A204.1 (cell line): Measurements from ENCODE around the gene RAMP1.
"Not testable (repeated sequence)": the region's sequence is repeated elsewhere in the genome, so short reads cannot be mapped to it uniquely, and the experiment has no call there.

ENCODE experiments used
- FAIRE-seq: peaks from 2 replicates; lab custom pipeline; 2012; peaks lifted over from hg19 to GRCh38; lab: Jason Lieb, UNC

Gene RAMP1

GRCh38 chr2:237917696-237918374 is 58.4 kb downstream of the RAMP1 start:
- FAIRE-seq = no peak

- FAIRE-seq = no peak
These were observed 60.2 kb downstream of the RAMP1 start for GRCh38 chr2:237919593-237919992.

- no peak for FAIRE-seq
These were observed 61.2 kb downstream of the RAMP1 start for GRCh38 chr2:237920673-237921072.

GRCh38 chr2:237921967-237922492 is 62.6 kb downstream of the RAMP1 start:
- no peak for FAIRE-seq

GRCh38 chr2:237922641-237923361 is 63.4 kb downstream of the RAMP1 start:
- no peak for FAIRE-seq

- FAIRE-seq = no peak
These were observed 64.2 kb downstream of the RAMP1 start for GRCh38 chr2:237923481-237924163.

DNA sequence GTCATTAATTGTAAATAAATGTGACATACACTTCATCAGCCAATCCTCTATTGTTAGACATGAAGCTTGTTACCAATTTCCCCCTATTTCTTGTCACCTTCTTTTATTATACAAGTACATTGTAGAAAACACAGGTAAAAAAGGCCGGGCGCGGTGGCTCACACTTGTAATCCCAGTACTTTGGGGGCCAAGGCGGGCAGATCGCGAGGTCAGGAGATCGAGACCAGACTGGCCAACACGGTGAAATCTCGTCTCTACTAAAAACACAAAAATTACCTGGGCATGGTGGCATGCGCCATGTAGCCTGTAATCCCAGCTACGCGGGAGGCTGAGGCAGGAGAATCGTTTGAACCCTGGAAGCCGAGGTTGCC is 64.7 kb downstream of the RAMP1 start:
- no peak for FAIRE-seq

DNA sequence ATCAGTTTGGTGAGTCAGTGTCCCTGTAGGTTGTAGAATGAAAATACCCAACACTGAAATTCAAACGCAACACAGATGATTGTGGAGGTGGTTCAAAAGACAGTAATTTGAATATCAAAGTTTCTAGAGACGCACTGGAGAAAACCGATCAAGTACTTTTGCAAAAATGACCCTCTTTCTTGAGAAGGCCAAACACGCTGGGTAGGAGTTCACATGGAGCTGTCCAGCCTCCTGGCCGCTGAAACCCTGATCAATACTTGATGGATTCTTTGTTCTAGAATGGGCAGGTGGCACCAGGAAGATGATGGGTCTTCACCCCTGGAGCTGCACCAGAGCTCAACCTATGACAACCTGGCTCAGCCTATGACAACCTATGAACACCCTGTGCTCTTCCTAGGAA is 67.7 kb downstream of the RAMP1 start:
- no peak for FAIRE-seq

- FAIRE-seq = no peak
These were observed 68.6 kb downstream of the RAMP1 start for GRCh38 chr2:237927986-237928385.

- FAIRE-seq = no peak
These were observed 70.6 kb downstream of the RAMP1 start for GRCh38 chr2:237929979-237930378.

DNA sequence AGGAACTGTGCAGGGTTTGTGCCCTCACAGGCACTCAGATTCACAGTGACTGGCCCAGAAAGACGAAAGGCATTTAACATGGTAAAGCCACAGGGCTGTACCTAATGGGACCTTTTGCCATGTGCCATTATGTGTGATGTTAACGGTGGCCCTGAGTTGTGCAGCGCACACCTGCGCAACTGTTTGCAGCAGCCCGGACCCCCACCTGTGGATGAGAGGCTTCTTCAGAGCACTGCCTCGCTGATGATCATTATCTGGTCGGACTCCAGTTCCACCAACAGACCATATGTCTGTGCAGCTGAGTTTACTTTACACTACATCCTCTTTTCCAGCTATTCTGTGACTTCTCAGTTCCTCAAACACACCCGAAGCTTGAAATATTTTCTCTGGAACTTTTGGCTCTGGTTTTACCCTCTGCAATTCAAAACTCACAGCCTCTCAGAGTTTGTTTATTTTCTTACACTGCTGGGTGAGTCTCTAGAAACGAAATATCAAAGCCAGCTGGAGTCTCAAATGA is 71.8 kb downstream of the RAMP1 start:
- no peak for FAIRE-seq

- no peak for FAIRE-seq
These were observed 73.3 kb downstream of the RAMP1 start for GRCh38 chr2:237932731-237933131.

DNA sequence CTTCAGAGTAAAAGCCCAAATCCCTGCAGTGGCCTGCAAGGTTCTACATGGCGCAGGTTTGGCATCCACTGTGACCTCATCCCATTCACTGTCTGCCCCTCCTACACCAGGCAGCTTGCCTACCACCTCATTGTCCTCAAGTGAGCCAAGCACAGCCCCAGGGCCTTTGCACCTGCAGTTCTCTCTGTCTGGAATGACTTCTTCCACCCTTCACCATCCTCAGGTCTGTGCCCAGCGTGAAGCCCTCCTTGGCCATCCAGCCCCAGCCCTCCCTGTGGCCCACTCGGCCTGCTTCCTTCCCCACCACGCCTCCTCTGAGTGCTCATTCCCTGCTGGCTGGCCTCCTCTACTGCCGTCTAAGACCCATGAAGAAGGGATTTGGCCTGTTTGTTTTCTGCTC is 74.8 kb downstream of the RAMP1 start:
- FAIRE-seq = no peak

DNA sequence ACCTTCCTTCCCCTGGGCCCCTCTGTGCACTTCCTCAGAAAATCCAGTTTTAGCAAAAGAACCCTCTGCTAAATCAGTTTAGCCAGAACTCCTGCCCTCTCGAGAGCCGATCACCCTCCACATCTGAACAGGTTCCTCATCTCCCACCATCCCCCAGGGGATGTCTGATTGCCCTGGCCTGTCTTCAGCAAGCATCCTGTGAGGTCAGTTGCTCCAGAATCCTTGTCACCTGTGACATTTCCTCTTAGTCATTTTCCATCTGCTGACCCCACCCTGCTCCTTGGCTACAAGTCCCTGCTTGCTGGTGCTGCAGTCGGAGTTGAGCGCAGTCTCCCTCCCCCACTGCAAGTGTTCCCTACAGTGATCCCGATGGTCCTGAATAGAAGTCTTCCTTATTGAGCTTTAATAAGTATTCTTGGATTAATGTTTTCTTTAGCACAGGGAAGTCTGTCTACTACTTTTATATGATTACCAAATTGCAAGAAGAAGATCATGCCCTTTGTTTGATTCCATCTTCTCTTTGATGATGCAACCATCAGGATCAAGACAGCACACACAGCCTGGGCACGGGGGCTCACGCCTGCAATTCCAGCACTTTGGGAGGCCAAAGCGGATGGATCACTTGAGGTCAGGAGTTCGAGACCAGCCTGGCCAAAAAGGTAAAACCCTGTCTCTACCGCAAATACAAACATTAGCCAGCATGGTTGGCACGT is 76.5 kb downstream of the RAMP1 start:
- no peak for FAIRE-seq

DNA sequence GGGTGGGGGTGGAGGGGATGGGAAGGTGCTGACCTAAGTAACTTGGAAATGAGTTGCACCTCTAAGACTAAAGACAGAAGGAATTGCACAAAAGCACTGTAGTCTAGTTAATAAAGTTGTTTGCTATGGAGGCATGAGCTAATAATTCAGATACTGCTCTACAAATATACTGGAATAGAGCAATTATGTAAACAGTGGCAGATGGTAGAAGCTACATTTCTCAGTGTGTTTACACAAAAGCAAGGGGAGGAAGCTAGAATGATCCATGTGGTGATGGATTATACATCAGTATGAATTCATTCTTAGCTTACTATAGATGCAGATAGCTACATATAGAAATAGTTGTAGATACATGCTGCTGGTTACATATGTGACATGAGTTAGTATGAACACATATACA is 79.8 kb downstream of the RAMP1 start:
- no peak for FAIRE-seq

- no peak for FAIRE-seq
These were observed 81.4 kb downstream of the RAMP1 start for GRCh38 chr2:237940828-237941227.

DNA sequence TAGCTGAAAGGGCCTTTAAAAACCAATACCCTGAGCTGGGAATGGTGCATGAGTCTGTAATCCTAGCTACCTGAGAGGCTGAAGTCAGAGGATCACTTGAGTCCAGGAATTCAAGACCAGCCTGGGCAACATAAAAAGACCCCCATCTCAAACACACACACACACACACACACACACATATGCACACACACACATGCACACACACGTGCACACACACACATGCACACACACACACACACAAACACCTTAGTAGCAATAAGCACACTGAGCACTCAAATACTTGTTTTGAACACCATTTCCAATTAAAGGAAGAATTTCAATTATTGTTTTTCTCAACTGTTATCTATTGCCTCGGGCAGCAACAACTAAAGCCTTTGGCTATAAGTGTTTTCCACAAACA is 81.8 kb downstream of the RAMP1 start:
- FAIRE-seq = no peak

DNA sequence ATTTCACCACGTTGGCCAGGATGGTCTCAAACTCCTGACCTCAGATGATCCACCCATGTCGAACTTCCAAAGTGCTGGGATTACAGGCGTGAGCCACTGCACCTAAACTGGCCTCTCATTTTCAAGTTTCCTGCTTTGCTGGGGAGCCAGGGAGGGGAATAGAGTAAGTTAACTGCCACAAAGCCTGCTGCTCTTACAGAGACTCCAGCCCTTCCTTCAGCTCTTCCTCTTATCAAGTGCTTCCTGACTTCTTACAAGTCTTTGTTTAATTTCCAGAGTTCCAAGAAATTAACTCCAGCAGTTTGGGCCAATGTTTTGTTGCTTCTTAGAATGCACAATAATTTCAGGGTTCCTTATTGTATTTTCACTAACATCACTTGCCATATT is 83.1 kb downstream of the RAMP1 start:
- FAIRE-seq = no peak

- FAIRE-seq = no peak
These were observed 84.1 kb downstream of the RAMP1 start for GRCh38 chr2:237943395-237944094.

DNA sequence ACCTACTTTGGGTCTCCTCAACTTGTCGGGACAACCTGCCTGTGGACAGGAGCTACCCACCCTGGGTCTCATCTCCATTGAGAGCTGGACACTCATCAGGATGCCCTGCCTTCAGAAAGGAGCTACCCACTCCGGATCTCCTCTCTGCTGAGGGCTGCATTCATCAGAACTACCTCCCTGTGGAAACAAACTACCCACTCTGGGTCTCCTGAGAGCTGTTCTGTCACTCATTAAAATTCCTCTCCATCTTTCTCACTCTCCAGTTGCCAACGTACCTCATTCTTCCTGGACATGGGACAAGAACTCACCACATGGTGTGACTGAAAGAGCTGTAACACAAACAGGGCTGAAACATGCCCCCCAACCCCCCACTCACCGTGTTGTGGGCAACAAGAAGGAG is 84.9 kb downstream of the RAMP1 start:
- FAIRE-seq = no peak

DNA sequence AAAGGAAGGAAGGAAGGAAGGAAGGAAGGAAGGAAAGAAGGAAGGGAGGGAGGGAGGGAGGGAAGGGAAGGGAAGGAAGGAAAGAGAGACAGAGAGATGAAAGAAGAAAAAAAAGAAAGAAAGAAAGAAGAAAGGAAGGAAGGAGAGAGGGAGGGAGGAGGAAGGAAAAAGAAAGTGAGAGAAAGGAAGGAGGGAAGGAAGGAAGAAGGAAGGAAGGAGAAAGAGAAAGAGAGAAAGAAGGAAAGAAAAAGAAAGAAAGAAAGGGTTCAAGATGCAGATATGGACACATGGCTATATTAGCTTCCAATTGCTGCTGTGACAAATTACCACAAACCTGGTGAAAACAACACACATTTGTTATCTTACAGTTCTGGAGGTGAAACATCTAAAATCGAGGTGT is 87.0 kb downstream of the RAMP1 start:
- no peak for FAIRE-seq

DNA sequence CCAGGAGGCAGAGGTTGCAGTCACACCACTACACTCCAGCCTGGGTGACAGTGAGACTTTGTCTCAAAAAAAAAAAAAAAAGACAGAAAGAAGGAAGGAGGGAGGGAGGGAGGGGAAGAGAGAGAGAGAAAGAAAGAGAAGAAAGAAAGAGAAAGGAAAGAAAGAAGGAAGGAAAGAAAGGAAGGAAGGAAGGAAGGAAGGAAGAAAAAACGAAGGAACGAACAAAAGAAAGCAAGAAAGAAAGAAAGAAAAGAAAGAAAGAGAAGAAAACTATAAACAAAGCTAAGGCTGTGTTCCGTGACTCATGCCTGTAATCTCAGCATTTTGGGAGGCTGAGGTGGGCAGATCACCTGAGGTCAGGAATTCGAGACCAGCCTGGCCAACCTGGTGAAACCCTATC is 91.9 kb downstream of the RAMP1 start:
- not testable (repeated sequence) for FAIRE-seq
